Stimulated activated CD4-positive, alpha-beta T cell treated with anti-CD3 and anti-CD28 coated beads, Interleukin-2, amount 100 ng/mL, for 24 hours (primary cell): ENCODE measurements around the gene FRMD6.

Source experiments
- DNase-seq, 2 donors: peaks; one replicate each; pipeline ENCODE4 v3.0.0-alpha.2; 2020

FRMD6 gene

DNA sequence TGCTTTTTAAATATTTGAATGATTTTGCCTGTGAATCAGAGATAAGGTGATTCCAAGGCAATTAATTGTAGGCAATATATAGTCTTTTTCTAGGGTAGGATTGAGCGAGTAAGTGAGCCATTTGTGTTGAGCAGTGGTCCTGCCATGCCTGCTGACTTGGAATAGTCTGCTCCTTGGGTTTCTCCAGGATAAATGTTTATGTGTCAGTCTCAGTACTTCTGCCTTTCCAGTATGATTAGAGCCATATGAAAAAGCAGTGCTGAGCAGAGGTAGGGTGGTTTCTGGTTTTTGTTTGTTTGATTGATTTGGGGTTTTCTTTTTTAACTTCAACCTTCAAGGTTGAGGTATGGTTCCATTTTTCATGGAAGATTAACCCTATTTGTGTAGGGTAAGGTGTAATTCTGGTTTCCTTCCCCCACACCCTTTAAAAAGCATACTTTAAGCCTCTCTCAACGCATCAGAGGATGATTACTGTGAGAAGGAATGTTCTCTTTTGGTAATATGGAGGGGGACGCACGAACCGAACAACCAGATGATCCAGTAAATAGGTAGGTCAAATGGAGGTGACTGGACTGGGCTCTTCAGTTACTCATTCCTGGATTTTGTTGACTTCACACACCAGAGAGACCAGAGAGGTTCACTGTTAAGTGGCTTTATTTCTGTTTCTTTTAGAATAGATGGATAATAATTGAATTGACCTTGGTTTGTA is 22.7 kb downstream of the FRMD6 start:
- DNase-seq: no peak

DNA sequence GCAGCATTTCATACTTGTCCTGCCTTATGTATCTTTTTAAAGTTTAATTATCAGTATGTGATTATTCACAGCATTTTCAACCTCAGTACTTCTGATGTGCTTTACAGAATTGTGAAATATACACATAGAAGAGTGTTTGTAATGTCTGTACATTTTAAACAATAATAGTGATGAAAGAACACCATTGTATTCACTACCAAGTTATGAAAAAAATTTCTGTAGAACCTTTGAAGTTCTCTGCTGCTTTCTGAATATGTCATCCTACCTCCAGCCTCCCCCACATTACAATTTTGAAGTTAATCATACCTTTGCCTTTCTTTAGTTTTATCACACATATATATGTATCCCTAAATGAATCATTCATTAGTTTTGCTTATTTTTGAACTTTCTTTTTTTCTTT is 24.8 kb downstream of the FRMD6 start:
- no peak for DNase-seq

DNA sequence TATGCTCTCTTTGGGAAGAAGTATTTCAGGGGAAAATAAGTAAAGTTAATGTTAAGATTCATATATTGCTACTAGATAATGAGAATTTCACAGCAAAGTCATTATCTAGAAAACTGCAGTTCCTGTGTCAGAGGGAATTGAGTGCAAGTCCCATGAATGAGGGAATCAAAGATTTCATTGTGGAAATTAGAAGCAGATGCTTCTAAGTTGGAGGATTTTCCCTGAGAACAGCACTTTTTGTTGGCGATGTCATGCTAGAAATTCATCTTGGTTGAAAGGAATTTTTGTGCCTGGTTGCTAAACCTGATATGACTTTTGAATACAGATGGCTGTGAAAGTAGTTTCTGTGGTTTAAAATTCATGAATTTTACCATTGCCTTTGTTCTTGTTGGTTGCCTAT is 25.6 kb downstream of the FRMD6 start:
- no peak for DNase-seq

DNA sequence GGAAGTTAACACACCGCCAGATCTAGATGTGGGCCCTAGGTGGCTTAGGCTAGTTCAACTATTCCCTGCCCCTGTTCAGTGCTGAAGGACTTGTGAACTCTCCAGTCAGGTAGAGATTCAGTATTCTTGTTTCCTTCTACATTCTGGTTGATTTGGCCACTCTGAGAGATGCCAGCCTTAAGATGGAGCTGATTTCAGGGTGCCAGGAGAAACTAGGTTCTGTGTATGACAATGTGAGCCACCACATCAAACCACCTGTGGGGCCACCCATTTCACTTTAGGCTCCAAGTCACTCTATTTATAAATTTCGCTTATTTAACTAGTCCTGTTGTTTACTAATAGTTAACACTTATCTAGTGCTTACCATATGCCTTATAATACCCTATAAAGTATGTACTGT is 26.0 kb downstream of the FRMD6 start:
- DNase-seq: no peak

DNA sequence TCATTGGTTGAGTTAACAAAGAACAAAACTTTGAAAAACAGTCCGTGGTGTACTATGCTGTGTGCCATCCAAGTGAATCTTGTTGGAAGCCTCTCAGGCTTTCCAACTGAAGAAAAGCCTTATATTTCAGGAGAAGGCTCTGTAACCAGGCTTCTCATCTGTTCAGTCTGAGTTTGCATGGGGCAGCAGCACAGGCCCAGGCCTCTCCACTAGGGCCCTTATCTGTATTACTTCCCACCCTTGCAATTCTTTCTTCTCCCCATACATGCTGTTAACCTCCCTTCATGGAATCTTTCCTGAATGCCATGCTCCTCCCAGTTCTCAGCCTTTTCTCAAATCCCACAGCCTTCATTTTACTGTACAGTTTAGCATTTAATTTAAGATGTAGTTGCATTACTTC is 28.3 kb downstream of the FRMD6 start:
- DNase-seq: no peak

DNA sequence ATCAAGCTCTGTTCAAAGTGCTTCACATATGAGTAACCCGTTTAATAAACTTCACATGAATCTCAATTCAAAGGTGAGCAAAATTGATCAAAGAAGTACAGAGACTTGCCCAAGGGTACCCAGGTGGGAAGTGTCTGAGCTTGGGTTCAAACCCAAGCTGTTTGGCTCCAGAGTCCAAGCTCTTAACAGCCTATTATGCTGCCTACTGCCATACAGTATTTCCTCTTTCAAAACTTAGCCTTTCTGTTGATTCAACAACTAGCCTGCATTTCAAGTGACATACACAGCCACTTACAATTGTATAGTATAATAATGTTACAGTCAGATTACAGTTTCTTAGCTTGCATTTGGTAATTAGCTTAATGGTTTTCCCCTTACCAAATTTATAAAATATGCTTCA is 29.7 kb downstream of the FRMD6 start:
- no peak for DNase-seq

DNA sequence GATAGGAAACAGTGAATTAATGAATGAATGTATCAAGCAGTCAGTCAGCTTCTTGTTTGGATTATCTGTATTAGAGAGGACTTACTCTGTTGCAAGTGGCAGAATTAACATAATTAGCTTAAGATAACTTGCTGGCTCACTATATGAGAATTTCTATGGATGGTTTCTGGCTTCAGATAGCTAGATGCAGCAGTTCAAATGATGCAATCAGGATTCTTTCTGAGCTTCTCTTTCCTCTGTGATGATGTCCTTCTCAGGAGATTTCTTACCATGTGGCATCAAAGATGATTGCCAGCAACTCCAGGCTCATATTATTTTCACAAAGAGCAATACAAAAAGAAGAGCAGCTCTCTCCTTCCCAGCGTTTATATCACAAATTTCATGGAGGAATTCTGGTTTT is 30.7 kb downstream of the FRMD6 start:
- DNase-seq: no peak

DNA sequence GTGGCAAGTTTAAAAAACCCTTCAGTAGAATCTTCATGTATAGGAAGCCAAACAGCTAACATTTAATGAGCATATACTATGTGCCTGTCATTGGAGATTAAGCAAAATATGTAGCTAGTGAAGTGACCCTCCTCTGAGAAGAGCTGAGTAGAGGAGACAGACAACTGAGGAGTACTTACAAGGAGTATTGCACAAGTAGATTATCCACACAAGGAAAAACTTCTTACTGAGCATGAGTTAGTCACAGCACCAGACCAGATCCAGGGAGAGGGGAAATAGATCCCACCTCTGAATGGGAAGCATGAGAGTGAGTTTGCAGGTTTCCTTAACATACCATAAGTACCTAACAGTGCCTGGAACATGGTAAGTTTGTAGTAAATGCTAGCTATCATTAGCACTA is 33.0 kb downstream of the FRMD6 start:
- DNase-seq: no peak

DNA sequence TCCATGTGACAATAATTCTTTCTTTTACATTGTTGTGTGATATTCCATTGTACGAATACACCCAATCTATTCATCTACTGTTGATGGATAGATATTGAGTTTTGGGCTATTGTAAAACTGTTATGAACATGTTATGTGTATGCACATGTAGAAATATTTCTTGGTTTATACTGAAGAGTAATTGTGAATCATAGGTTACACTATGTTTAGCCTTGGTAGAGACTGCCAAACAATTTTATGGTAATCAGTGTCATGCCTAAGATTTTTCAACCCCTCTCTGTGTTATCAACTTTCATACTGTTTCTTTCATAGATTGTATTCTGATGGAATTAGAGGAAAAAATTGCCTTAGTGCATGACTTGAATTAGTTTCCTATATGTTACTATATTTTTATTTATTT is 39.5 kb downstream of the FRMD6 start:
- DNase-seq: no peak

DNA sequence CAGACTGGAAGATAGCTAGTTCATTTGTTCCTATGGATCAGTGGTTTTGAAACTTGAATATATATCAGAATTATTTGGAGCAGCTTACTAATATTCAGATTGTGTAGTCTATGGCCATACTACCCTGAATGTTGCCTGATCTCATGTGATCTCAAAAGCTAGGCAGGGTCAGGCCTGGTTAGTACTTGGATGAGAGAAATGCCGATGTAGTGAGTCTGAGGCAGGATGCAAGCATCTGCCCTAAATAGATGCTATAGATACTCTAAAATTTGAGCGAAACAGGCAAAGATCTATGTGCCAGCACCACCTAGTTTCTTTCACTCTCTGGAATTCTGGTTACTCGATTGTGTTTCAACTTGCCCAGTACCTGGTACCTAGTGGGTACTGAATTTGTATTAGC is 40.9 kb downstream of the FRMD6 start:
- no peak for DNase-seq

DNA sequence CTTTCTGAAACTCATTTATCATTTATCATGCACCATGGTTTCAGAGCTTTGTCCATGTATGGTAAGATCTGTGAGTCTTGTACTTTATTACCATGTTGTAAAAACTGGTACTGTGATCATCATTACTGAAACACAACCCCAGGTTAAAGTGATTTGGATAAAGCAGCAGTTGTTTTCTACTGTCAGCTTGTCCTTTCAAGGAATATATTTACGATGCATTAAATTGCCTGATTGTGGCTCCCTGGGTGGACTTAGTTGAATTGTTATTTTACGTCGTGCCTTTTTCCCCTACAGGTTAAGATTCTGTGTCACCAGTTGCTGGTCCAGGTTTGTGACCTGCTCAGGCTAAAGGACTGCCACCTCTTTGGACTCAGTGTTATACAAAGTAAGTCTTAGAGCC is 46.1 kb downstream of the FRMD6 start:
- DNase-seq: no peak

DNA sequence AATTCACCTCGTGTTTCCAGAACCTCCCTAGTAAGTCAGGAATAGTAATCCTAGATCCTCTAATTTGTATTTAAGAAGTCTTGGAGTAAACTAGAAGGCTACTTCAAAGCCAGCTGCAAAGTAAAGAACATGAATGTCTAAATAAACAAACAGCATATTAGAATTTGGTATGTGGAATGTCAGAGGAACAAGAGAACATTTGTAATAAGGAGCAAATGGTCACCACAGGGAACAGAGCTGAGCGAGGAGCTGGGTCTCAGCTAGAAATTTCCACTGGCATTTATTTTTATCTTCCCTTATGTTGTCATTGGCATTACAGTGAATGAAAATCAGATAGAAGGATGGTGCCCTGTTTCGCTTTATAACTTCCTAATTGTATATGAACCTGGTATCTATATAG is 50.2 kb downstream of the FRMD6 start:
- DNase-seq: no peak

DNA sequence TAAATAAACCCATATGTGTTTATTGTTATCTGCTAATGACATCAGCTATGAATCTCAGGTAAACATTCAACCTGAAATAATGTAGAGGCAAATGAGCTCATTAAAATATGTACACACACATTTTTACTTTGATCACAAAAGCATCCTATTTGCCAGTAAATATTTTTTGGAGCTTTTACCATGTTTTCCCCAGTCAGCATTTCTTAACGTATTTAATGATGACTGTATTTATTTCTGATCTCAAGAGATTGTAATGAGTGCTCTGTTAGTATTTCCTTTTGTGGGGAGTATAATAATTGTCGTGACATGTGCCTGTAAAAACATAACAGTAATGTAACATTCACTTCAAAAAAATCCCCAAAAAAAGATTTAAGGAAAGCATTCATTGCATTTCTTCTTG is 52.1 kb downstream of the FRMD6 start:
- DNase-seq: no peak

DNA sequence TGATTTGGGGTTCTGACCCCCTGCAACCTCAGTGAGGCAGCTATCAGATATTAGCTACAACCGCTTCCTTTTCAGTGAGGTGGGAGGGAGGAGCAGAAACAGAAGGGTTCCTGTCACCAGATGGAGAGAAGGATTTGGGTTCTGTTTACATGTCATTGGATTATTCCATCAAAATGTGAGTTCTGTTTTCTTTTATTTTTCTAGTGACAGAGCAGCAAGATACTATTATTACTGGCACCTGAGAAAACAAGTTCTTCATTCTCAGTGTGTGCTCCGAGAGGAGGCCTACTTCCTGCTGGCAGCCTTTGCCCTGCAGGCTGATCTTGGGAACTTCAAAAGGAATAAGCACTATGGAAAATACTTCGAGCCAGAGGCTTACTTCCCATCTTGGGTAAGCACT is 52.8 kb downstream of the FRMD6 start:
- DNase-seq: no peak

DNA sequence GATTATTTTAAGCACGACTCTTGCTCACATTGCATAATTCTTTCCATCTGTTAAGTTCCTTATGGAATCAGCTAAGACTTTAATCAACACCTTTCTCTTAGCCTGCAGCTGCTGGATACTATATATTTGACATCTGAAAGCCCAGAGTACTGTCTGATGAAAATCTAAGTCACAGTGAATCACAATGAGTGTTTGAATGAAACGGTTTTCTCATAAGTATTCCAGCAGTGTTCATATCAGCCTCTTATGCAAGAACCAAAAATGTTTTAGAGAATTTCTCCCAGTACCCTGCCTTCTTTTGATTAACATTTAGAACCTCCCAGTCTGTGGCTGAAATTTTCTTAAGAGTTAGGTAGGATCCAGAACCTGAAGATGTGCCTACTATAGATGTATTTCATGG is 55.6 kb downstream of the FRMD6 start:
- DNase-seq: no peak

DNA sequence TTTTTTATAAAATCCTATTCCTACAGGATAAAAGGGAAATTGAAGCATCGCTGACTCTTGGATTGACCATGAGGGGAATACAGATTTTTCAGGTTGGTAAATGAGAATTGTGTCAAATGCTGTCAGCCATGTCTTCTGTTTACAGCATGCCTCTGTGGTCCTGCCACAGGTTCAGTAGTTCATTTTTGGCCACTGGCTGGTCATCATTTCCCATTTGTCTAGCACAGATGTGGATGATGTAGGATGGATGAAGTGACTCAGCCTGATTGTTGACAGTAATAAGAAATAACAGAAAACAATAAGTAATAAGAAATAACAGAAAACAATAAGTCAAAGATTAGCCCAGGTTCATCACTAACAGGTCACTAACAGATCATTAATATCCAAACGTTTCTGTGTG is 59.8 kb downstream of the FRMD6 start:
- DNase-seq: no peak

DNA sequence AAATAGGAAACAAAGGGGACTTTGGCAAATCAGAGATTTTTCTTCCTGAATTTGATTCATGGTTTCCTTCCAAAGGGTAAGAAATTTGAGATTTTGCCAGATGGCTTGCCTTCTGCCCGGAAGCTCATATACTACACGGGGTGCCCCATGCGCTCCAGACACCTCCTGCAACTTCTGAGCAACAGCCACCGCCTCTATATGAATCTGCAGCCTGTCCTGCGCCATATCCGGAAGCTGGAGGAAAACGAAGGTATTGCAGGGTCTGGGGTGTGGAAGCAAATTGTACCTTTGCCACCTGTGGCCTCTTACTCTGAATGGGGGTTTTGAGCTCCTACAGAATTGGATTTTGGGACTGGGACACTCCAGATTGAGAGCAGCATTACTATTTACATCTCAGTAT is 63.5 kb downstream of the FRMD6 start:
- no peak for DNase-seq

DNA sequence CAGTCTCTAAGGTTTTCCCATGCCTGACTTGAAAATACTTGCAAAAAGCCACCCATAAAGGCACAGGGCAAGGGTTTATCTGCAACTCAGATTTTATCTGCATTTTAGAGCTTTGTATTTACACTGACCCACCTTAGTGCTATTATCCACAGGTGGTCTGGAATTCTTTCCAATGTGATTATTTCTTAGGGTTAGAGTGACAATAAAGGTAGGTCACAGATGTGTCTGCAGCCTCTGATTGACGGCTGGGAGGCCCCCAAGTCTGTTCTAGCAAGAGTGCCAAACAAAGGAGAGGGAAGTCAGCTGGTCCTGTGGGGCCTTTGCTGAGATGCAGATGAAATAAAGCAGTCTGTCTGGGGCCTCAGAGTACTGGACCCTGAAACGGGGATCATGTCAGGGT is 64.0 kb downstream of the FRMD6 start:
- no peak for DNase-seq

DNA sequence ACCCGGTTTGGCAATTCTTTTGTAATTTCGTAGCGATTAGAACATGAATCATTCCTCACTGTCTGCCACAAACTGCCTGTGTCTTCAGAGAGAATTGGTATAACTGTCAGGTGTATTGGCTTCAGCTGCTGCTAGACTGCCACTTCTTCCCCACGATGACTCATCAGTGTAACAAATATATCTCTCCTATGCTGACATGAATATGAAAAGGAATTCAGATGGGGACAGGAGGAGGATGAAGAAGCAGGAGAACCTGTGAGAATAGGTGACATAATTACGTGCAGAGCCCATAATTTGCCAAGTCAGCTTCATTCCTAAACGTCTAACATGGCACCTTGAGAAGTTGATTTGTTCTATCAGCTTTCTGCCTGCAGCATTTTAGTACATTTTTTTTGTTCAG is 64.9 kb downstream of the FRMD6 start:
- DNase-seq: no peak

DNA sequence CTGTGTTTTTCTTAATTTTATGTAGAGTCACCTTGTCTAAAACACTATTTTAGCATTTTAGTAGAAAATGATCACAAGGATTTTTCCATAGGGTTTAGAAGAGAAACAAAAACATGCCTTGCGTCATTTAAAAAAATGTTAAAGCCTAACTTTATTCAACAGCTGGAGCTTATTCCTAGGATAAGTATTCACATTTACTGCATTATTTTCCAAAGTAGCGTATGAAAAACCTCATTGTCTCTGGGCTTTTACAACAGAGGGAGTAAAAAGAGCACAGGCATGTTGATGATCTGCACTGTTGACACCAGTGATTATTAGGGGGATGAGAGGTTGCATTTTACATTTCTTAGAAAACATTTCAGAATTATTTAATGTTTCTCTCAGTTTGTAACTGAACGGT is 66.1 kb downstream of the FRMD6 start:
- DNase-seq: no peak

DNA sequence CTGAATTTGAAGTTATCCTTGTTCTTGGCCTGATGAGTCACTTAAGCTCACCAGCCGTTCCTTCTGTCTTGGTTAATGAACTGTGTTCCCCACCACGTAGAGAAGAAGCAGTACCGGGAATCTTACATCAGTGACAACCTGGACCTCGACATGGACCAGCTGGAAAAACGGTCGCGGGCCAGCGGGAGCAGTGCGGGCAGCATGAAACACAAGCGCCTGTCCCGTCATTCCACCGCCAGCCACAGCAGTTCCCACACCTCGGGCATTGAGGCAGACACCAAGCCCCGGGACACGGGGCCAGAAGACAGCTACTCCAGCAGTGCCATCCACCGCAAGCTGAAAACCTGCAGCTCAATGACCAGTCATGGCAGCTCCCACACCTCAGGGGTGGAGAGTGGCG is 68.2 kb downstream of the FRMD6 start:
- no peak for DNase-seq

DNA sequence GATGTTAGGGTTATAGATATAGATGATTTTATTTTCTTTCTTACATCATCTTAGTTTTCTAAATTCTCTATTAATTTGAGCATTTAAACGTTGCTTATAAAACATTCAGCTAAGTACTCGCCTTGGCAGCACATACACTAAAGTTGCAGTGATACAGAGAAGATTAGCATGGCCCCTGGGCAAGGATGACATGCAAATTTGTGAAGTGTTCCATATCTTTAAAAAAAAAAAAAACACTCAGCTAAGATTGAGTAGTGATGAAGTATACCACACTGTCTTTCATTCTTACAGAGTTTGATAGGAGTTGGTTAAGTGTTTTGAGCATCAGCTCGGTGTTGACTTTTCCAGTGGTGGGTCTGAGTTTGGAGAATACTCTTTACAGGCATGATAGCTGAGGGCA is 72.3 kb downstream of the FRMD6 start:
- no peak for DNase-seq

DNA sequence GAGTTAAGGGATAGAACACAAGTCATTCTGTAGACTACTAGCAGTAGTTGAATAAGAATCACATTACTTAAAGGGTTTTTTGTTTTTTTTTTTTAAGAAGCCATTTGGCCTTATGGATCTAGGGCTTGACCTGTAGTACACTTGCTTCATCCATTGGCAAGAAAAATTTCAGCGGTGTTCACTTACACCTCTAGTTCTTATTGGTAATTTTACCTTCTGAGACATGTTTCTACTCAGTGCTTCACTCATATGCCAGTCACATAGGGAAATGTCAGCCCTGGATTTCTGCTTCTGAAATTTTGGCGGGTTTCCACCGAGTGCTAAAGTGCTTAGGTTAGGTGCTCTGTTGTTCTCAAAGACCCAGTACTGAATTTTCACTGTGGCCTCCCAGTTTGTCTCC is 72.9 kb downstream of the FRMD6 start:
- no peak for DNase-seq

DNA sequence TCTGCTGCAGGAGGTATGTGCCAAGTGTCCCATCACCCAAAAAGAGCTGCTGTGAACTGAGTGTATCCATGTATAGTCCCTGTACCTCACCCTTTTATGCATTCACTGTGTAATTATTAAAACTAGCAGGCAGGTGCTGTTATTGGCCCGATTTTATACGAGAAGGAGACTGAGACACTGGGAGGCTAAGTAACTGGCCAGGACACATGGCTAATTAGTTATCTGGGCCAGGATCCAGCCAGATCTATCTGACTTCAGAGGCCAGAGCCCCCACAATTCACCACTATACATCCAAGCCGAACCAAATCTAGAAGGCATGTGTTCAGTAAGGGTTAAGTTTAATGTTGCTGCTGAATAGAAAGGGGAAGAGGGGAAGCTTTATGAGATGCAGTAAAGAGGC is 73.4 kb downstream of the FRMD6 start:
- DNase-seq: no peak

DNA sequence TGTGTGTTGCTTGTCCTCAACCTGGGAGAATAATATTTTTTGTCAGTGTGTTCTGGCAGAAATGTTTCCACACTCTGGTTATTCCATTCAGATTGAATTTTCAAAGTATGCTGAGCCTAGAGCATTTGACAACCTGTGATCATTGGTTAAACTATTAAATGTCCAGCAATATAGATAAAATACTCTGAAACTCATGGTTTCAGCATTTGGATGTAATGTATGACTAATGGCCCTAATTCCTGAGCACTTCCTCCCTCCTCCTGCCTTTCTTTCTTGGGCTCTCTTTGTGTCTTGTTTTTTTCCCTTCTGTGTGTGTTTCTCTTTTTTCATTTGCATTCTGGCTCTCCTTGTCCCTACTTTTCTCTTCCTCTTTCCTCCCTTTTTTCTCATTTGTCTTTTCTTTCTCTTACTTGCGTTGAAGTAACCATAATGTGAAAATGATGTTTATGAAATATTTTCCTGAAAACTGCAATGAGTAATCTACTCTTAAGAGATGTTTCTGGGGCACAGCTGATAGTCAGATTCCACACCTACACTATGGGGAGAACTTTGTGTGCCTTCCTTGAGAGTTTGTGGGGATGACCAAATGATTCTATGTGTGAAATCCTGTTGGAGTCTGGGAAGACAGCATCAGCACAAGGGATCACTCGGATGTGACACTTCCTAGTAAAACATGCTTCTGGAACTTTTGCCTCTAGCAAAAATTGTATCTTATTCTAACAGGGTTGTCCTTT is 74.6 kb downstream of the FRMD6 start:
- no peak for DNase-seq
